A549 (cell line): ENCODE measurements around the gene GINS2. TPM values are rescaled to one million over a fixed set of nuclear protein-coding genes. Genes with fewer than 3 reads are reported as not detected.

Experiments
- ATAC-seq, 2 experiments: fragments of 200-7000 bp in 1 of 2; fragments of >200 bp in 1 of 2; cut with Nextera tagmentation in 1 of 2; cut with Tn5 transposase in 1 of 2; 3 replicates each; pipeline versions ENCODE4 v1.8.0 to v1.9.1; 2018 to 2020; ENCODE audit warnings: mild to moderate bottlenecking in 1 of 2, moderate library complexity in 1 of 2
- CTCF ChIA-PET: fragments of 300-600 bp; sonication (Branson Sonifier 250); formaldehyde crosslinking; extraction: SDS; loops from one replicate; lab custom pipeline; 2021; ENCODE audit warnings: antibody characterized with exemption, inconsistent platforms; lab: Yijun Ruan, JAX
- POLR2A ChIA-PET: fragments of 350-600 bp; formaldehyde crosslinking; extraction: SDS; loops from one replicate; lab custom pipeline; 2021; ENCODE audit warnings: antibody characterized with exemption, inconsistent platforms; lab: Yijun Ruan, JAX
- DNase-seq, 2 experiments: peaks; one replicate each; pipeline versions ENCODE4 v3.0.0 to v3.0.0-alpha.2; 2011 to 2016; ENCODE audit warnings: low read depth in 1 of 2, low spot score in 1 of 2
- FAIRE-seq: peaks from 2 replicates; lab custom pipeline; 2011; peaks lifted over from hg19 to GRCh38; lab: Jason Lieb, UNC
- H3K27ac ChIP-seq, 2 experiments: fragments of >200 bp; sonication (Bioruptor Twin); formaldehyde crosslinking; 3 replicates each; pipeline ENCODE4 v1.5.1; 2016 to 2017
- H3K4me1 ChIP-seq: fragments of >200 bp; sonication (Bioruptor Twin); formaldehyde crosslinking; 3 replicates; pipeline ENCODE4 v1.6.1; 2016
- H3K4me2 ChIP-seq: fragments of >200 bp; sonication (Bioruptor Twin); formaldehyde crosslinking; 3 replicates; pipeline ENCODE4 v1.6.1; 2016
- H3K4me3 ChIP-seq: fragments of >200 bp; sonication (Bioruptor Twin); formaldehyde crosslinking; 3 replicates; pipeline ENCODE4 v1.5.1; 2016
- H3K9me3 ChIP-seq: fragments of >200 bp; sonication (Bioruptor Twin); formaldehyde crosslinking; 3 replicates; pipeline ENCODE4 v1.6.1; 2016
- CBX2 ChIP-seq: fragments of 200-600 bp; sonication (generic); IDR thresholded peaks from 2 replicates; pipeline ENCODE4 v1.6.1; 2016; ENCODE audit warnings: low read depth, mild to moderate bottlenecking, borderline replicate concordance
- CEBPB ChIP-seq, 2 experiments: fragments of >200 bp in 1 of 2; sonication (Bioruptor Twin) in 1 of 2; formaldehyde crosslinking in 1 of 2; IDR thresholded peaks; 2 replicates each; pipeline ENCODE4 v1.6.1; 2012 to 2016
- EHF ChIP-seq: fragments of 250-450 bp; sonication (Bioruptor Pico); IDR thresholded peaks from 2 replicates; pipeline ENCODE4 v1.5.0; 2020; ENCODE audit warnings: mild to moderate bottlenecking
- FOSB ChIP-seq: fragments of 250-450 bp; sonication (Bioruptor Pico); IDR thresholded peaks from 2 replicates; pipeline ENCODE4 v1.5.0; 2020; ENCODE audit warnings: mild to moderate bottlenecking, moderate library complexity
- GATA3 ChIP-seq: IDR thresholded peaks from 2 replicates; pipeline ENCODE4 v1.6.1; 2012; ENCODE audit warnings: borderline replicate concordance
- HDAC2 ChIP-seq: fragments of 200-600 bp; sonication (generic); IDR thresholded peaks from 2 replicates; pipeline ENCODE4 v1.6.1; 2016
- HOXA7 ChIP-seq: fragments of 250-450 bp; sonication (Bioruptor Pico); IDR thresholded peaks from 2 replicates; pipeline ENCODE4 v1.5.0; 2020; ENCODE audit warnings: mild to moderate bottlenecking, moderate library complexity
- HOXB13 ChIP-seq: fragments of 250-450 bp; sonication (Bioruptor Pico); IDR thresholded peaks from 2 replicates; pipeline ENCODE4 v1.5.0; 2020; ENCODE audit warnings: low read depth, mild to moderate bottlenecking, moderate library complexity
- HOXB5 ChIP-seq: fragments of 250-450 bp; sonication (Bioruptor Pico); IDR thresholded peaks from 2 replicates; pipeline ENCODE4 v1.5.0; 2020; ENCODE audit warnings: mild to moderate bottlenecking, moderate library complexity
- JUN ChIP-seq, 2 experiments: fragments of >200 bp; sonication (Bioruptor Twin); formaldehyde crosslinking; IDR thresholded peaks; 2 replicates in 1 of 2; 3 replicates in 1 of 2; pipeline ENCODE4 v1.6.1; 2016 to 2017
- JUNB ChIP-seq: fragments of >200 bp; sonication (Bioruptor Twin); formaldehyde crosslinking; IDR thresholded peaks from 2 replicates; pipeline ENCODE4 v1.6.1; 2016
- KDM1A ChIP-seq: fragments of 200-600 bp; sonication (generic); IDR thresholded peaks from 2 replicates; pipeline ENCODE4 v1.6.1; 2016; ENCODE audit warnings: low read depth, mild to moderate bottlenecking
- NR3C1 ChIP-seq: fragments of >200 bp; sonication (Bioruptor Twin); formaldehyde crosslinking; IDR thresholded peaks from 3 replicates; pipeline ENCODE4 v1.6.1; 2017
- POLR2A ChIP-seq: IDR thresholded peaks from 2 replicates; pipeline ENCODE4 v1.6.1; 2012; ENCODE audit warnings: mild to moderate bottlenecking, low read length
- RARB ChIP-seq: fragments of 250-450 bp; sonication (Bioruptor Pico); IDR thresholded peaks from 2 replicates; pipeline ENCODE4 v1.8.0; 2021; ENCODE audit warnings: mild to moderate bottlenecking, moderate library complexity
- RNF2 ChIP-seq: fragments of 200-600 bp; sonication (generic); IDR thresholded peaks from 2 replicates; pipeline ENCODE4 v1.6.1; 2016; ENCODE audit warnings: low read depth, mild to moderate bottlenecking, antibody characterized with exemption, moderate library complexity, borderline replicate concordance
- TFCP2L1 ChIP-seq: fragments of 250-450 bp; sonication (Bioruptor Pico); IDR thresholded peaks from 2 replicates; pipeline ENCODE4 v1.5.0; 2021; ENCODE audit warnings: mild to moderate bottlenecking
- ZC3H11A ChIP-seq: fragments of 450-650 bp; IDR thresholded peaks from 2 replicates; pipeline ENCODE4 v1.6.1; 2014; ENCODE audit warnings: antibody characterized with exemption, mild to moderate bottlenecking
- WGBS: methylation state at CpG from one replicate; pipeline ENCODE4 v1.1.6; 2017; ENCODE audit errors: missing lambda C conversion rate; 5-methylcytosine and 5-hydroxymethylcytosine counted together
- polyA plus RNA-seq, 4 experiments: library from polyadenylated mRNA; depleted of rRNA in 3 of 4; stranded (reverse); fragments of >200 nt; fragmentation: RNase III in 1 of 4; extraction: RNeasy Plus Mini Kit Qiagen cat#74134 plus additional on column Dnase treatment in 1 of 4; gene quantifications; 2 replicates in 3 of 4; 3 replicates in 1 of 4; pipeline ENCODE4 v1.2.3, GENCODE V29; 2011 to 2017
- TF ChIP-seq, protein P1 (sequence below): fragments of 250-450 bp; sonication (Bioruptor Pico); IDR thresholded peaks from 2 replicates; pipeline ENCODE4 v1.5.0; 2021; ENCODE audit warnings: mild to moderate bottlenecking, moderate library complexity, borderline replicate concordance
- TF ChIP-seq, protein P2 (sequence below): fragments of 250-450 bp; sonication (Bioruptor Pico); IDR thresholded peaks from 2 replicates; pipeline ENCODE4 v1.5.0; 2020; ENCODE audit warnings: low read depth, mild to moderate bottlenecking, moderate library complexity
- TF ChIP-seq, protein P3 (sequence below): IDR thresholded peaks from 2 replicates; pipeline ENCODE4 v1.6.1; 2012; ENCODE audit warnings: low read depth, borderline replicate concordance

GINS2 gene
- polyA plus RNA-seq, 2 of the 4 experiments (the other 2 are of a cell fraction), result 25.4 to 28.7 TPM

DNA sequence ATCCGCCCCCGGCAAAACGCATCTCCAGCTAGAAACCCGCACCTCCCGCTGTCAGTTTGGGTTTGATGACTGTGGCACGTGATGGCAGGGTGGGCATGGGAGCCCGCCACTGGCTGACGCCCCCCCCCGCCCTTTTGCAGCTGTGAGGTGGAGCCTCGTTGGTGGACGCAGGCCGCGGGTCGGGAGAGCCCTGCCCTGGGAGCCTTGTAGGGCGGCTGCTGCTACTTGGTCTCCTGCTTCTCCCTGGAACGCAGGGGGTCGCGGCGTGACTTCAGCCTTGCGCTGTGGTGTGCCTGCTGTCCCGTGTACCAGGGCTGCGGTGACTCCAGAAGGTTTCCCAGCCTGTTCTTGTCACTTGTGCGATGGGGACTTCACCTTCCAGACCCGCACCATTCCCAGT lies 47.4 kb downstream of the GINS2 start:
- Histone ChIP-seq H3K4me3 (no peak overlapping the region), H3K27ac (no peak overlapping the region), H3K9me3 (no peaks in the 10 kb centered on the region)
- no peak for ATAC-seq
- no peak for TF ChIP-seq FOSB (CRISPR knock-in tag)
- no peak for TF ChIP-seq JUN (IDR thresholded peaks at IDR 0.05)
- TF ChIP-seq EHF (CRISPR knock-in tag), result no peak
- TF ChIP-seq TFCP2L1 (CRISPR knock-in tag), result no peak
- no peak for TF ChIP-seq RARB (CRISPR knock-in tag)
- no peak for TF ChIP-seq CEBPB (IDR thresholded peaks at IDR 0.05)
- no peak for TF ChIP-seq HOXA7 (CRISPR knock-in tag)
- TF ChIP-seq HDAC2, result no peak
- no peak for TF ChIP-seq KDM1A
- TF ChIP-seq POLR2A, result no peak
- TF ChIP-seq HOXB5 (CRISPR knock-in tag), result no peak
- TF ChIP-seq HOXB13 (CRISPR knock-in tag), result no peak
- TF ChIP-seq CBX2, result no peak
- no peak for TF ChIP-seq GATA3
- TF ChIP-seq, protein P1, sequence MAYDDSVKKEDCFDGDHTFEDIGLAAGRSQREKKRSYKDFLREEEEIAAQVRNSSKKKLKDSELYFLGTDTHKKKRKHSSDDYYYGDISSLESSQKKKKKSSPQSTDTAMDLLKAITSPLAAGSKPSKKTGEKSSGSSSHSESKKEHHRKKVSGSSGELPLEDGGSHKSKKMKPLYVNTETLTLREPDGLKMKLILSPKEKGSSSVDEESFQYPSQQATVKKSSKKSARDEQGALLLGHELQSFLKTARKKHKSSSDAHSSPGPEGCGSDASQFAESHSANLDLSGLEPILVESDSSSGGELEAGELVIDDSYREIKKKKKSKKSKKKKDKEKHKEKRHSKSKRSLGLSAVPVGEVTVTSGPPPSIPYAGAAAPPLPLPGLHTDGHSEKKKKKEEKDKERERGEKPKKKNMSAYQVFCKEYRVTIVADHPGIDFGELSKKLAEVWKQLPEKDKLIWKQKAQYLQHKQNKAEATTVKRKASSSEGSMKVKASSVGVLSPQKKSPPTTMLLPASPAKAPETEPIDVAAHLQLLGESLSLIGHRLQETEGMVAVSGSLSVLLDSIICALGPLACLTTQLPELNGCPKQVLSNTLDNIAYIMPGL (CRISPR knock-in tag), result no peak
- TF ChIP-seq, protein P2, sequence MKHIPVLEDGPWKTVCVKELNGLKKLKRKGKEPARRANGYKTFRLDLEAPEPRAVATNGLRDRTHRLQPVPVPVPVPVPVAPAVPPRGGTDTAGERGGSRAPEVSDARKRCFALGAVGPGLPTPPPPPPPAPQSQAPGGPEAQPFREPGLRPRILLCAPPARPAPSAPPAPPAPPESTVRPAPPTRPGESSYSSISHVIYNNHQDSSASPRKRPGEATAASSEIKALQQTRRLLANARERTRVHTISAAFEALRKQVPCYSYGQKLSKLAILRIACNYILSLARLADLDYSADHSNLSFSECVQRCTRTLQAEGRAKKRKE (CRISPR knock-in tag), result no peak
- no peak for TF ChIP-seq NR3C1
- TF ChIP-seq, all 56 proteins: peak for 0
- 85% methylated on average over 11 of the region's 24 CpGs for WGBS
- POLR2A ChIA-PET, result no interaction called here
- H3K4me1 ChIP-seq, result peaks cover 15% of the 10 kb centered on the region; the same call in 2 of the 3 replicates
- FAIRE-seq (no peak), DNase-seq (no peak)
- no peak overlapping the region for H3K4me2 ChIP-seq
- CTCF ChIA-PET, result interaction anchor here (0.6 to 4.5 kb wide), 7 partner anchors 9 to 676 kb away, joined by 3 to 19 read pairs (median 3); no protein-coding TSS in a partner anchor

DNA sequence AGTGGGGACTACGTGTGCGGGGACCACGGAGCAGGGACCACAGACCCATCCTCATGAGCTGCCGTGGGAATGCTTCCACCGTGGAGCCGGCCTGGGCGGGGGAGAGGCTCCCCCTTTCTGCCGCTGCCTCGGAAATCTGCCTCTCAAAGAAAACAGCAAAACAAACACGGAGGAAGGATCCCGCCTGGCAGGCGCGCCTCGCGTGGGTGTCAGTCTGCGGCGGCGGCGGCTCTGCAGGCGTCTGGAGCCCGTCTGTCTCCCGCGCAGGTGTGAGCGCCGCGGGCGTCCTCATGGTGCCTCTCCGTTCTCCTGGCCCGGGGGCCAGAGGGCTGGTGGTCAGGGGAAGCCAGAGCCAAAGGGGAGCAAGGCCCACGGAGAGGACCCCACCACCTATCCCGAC lies 48.2 kb downstream of the GINS2 start:
- Histone ChIP-seq H3K27ac (no peak overlapping the region), H3K4me3 (no peak overlapping the region), H3K4me2 (no peak overlapping the region), H3K9me3 (no peaks in the 10 kb centered on the region), H3K4me1 (peaks cover 15% of the 10 kb centered on the region; the same call in 2 of the 3 replicates)
- no peak for ATAC-seq
- POLR2A ChIA-PET, result no interaction called here
- no peak for DNase-seq
- no peak for FAIRE-seq
- CTCF ChIA-PET, result interaction anchor here (0.9 to 6.9 kb wide), 5 partner anchors 9 to 30 kb away, joined by 3 to 50 read pairs (median 7); no protein-coding TSS in a partner anchor
- WGBS, result 91% methylated on average over 29 of the region's 31 CpGs
- TF ChIP-seq, protein P1 (CRISPR knock-in tag), result no peak
- TF ChIP-seq RNF2 (no peak), NR3C1 (no peak), JUNB (no peak), KDM1A (no peak), ZC3H11A (no peak), CBX2 (no peak)
- TF ChIP-seq, protein P3, sequence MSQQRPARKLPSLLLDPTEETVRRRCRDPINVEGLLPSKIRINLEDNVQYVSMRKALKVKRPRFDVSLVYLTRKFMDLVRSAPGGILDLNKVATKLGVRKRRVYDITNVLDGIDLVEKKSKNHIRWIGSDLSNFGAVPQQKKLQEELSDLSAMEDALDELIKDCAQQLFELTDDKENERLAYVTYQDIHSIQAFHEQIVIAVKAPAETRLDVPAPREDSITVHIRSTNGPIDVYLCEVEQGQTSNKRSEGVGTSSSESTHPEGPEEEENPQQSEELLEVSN, result no peak
